ENCODE measurements around the gene HAUS3. TPM values are rescaled to one million over a fixed set of nuclear protein-coding genes. Genes with fewer than 3 reads are reported as not detected.

The HAUS3 gene
- total RNA-seq, 2 experiments from 2014 or later: 20.2 to 20.3 TPM

GRCh38 chr4:2273657-2274319 is 31.9 kb upstream of the HAUS3 start:
- ChIA-PET POLR2A (no interaction called here), CTCF (no interaction called here)
- Mint-ChIP-seq H3K36me3 (no peaks in the 10 kb centered on the region), H3K27me3 (no peaks in the 10 kb centered on the region), H3K4me1 (ENCODE audit: low read depth) (no peaks in the 10 kb centered on the region), H3K9me3 (no peaks in the 10 kb centered on the region), H3K27ac (no peak overlapping the region), H3K4me3 (no peak overlapping the region)
- intact Hi-C loops (cut with micrococcal nuclease): no loop called here
- DNase-seq: no peak

DNA sequence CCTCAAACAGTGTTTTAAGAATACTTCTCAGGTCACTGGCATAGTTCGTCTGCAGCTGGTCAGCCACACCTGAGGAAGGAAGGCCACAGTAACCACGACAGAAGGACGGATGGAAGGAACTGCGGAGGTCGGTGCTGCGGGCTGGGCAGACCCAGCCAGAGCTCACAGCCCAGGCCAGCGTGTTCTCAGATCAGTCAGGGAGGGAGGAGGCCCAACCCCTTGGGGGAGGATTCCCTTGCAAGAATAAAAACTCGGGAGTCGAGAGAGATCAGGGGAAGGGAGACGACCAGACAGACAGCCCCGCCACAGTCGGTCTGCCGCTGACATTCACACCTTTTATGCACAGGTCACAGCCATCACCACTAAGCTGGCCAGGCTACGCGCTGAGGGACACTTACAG is 31.3 kb upstream of the HAUS3 start:
- POLR2A ChIA-PET: no interaction called here
- Mint-ChIP-seq H3K36me3 (no peaks in the 10 kb centered on the region), H3K9me3 (no peaks in the 10 kb centered on the region), H3K27me3 (no peaks in the 10 kb centered on the region), H3K27ac (no peak overlapping the region), H3K4me1 (ENCODE audit: low read depth) (no peaks in the 10 kb centered on the region), H3K4me3 (no peak overlapping the region)
- CTCF ChIA-PET: no interaction called here
- no peak for DNase-seq
- intact Hi-C loops (cut with micrococcal nuclease): no loop called here

- CTCF ChIA-PET: no interaction called here
- H3K36me3 Mint-ChIP-seq: no peaks in the 10 kb centered on the region
- H3K27me3 Mint-ChIP-seq: no peaks in the 10 kb centered on the region
- no peak for DNase-seq
- intact Hi-C loops (cut with micrococcal nuclease): no loop called here
- no peak overlapping the region for H3K27ac Mint-ChIP-seq
- H3K4me3 Mint-ChIP-seq: no peak overlapping the region
- no peaks in the 10 kb centered on the region for H3K4me1 Mint-ChIP-seq (ENCODE audit: low read depth)
- POLR2A ChIA-PET: no interaction called here
- H3K9me3 Mint-ChIP-seq: no peaks in the 10 kb centered on the region
Observed at GRCh38 chr4:2272828-2273120, 30.9 kb upstream of the HAUS3 start.

GRCh38 chr4:2272026-2272827 is 30.3 kb upstream of the HAUS3 start:
- H3K27ac Mint-ChIP-seq: no peak overlapping the region
- H3K9me3 Mint-ChIP-seq: no peaks in the 10 kb centered on the region
- intact Hi-C loops (cut with micrococcal nuclease): no loop called here
- POLR2A ChIA-PET: no interaction called here
- no peak for DNase-seq
- no peaks in the 10 kb centered on the region for H3K4me1 Mint-ChIP-seq (ENCODE audit: low read depth)
- no peaks in the 10 kb centered on the region for H3K36me3 Mint-ChIP-seq
- CTCF ChIA-PET: no interaction called here
- H3K27me3 Mint-ChIP-seq: no peaks in the 10 kb centered on the region
- no peak overlapping the region for H3K4me3 Mint-ChIP-seq

DNA sequence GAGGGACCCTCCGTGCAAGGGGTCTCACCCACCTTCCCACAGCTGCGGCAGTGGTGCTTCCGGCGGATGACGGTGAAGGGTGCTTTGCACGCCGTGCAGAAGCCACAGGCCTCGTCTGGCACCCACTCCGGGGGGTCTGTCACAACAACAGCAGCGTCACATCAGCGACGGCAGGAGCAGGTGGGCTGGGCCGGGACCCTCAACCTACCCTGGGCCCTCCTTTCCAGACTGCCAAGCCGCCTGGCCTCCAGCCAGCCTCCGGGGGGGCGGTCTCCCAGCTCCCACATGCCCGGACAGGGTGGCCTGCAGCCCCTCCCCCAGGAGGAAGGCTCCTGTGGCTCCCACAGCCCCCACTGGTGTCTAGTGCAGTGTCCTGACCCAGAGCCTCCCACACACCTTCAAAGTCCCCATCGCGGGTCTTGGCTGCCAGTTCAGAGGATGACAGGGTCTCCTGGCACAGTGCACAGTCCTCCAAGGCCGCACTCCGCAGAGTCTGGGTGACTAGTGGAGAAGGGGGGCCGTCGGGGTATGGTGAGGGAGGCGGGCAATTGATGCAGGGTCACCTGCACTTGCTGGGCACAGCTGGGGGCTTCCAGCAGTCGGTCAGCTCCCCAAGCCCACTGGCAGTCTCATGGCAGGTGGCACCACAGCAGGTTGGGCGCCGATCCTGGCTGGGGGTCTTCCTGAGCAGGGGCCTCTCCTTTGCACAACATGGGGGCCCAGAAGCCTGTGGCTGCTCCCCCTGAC is 29.5 kb upstream of the HAUS3 start:
- Mint-ChIP-seq H3K27me3 (no peaks in the 10 kb centered on the region), H3K27ac (no peak overlapping the region), H3K4me3 (no peak overlapping the region), H3K4me1 (ENCODE audit: low read depth) (no peaks in the 10 kb centered on the region), H3K36me3 (no peaks in the 10 kb centered on the region), H3K9me3 (no peaks in the 10 kb centered on the region)
- ChIA-PET POLR2A (no interaction called here), CTCF (no interaction called here)
- no peak for DNase-seq
- intact Hi-C loops (cut with micrococcal nuclease): no loop called here

- ChIA-PET POLR2A (no interaction called here), CTCF (no interaction called here)
- Mint-ChIP-seq H3K4me3 (no peak overlapping the region), H3K36me3 (no peaks in the 10 kb centered on the region), H3K4me1 (ENCODE audit: low read depth) (no peaks in the 10 kb centered on the region), H3K27me3 (no peaks in the 10 kb centered on the region), H3K9me3 (no peaks in the 10 kb centered on the region), H3K27ac (no peak overlapping the region)
- DNase-seq: no peak
- intact Hi-C loops (cut with micrococcal nuclease): no loop called here
Observed at GRCh38 chr4:2270341-2271165, 28.6 kb upstream of the HAUS3 start.

DNA sequence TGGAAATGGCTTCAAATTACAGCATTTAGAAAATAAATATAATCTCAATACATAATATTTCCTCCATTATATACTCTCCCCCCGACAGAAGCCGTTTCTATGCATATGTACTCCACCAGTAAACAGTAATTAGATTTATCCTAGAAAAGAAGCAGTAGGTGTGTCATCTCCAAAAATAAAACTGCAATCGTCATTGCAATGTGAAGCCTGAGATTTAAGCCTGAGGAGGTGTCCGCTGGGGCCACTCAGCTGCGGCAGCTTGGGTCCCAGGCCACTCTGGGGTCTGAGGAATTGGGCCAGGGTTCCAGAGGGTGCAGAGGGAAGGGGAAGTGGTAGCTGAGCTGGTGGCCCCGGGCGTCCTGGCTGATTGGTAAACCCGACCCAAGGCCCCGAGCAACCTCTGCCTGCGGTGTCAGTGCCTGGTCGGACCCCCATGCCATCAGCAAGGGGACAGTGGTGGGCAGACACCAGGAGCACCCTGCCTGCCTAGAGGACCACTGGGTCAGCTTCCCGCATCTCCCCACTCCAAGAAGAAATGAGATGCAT is 27.8 kb upstream of the HAUS3 start:
- Mint-ChIP-seq H3K36me3 (no peaks in the 10 kb centered on the region), H3K4me1 (ENCODE audit: low read depth) (no peaks in the 10 kb centered on the region), H3K4me3 (no peak overlapping the region), H3K9me3 (no peaks in the 10 kb centered on the region), H3K27ac (no peak overlapping the region), H3K27me3 (no peaks in the 10 kb centered on the region)
- intact Hi-C loops (cut with micrococcal nuclease): no loop called here
- ChIA-PET POLR2A (no interaction called here), CTCF (interaction anchor here (0.7 kb wide), 1 partner anchor 12 kb away, joined by 3 read pairs; no protein-coding TSS in a partner anchor)
- no peak for DNase-seq

DNA sequence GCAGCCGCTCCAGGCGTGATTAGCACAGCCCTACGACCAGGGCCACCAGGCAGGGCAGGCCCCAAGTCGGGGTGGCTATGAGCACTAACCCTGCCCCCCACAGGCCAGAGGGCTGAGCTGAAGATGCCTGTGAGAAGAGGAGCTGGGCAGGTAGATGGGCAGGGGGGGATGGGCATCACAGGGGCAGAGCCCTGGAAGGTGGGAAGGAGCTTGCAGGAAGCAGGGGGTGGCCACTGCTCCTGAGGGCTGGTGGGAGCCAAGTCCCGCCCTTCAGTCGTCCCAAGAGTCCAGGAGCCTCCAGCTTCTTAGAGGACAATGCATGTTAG is 27.2 kb upstream of the HAUS3 start:
- intact Hi-C loops (cut with micrococcal nuclease): no loop called here
- POLR2A ChIA-PET: no interaction called here
- Mint-ChIP-seq H3K36me3 (no peaks in the 10 kb centered on the region), H3K9me3 (no peaks in the 10 kb centered on the region), H3K4me1 (ENCODE audit: low read depth) (no peaks in the 10 kb centered on the region), H3K27me3 (no peaks in the 10 kb centered on the region), H3K4me3 (no peak overlapping the region), H3K27ac (no peak overlapping the region)
- CTCF ChIA-PET: interaction anchor here (0.7 kb wide), 1 partner anchor 13 kb away, joined by 3 read pairs; no protein-coding TSS in a partner anchor
- DNase-seq: no peak

GRCh38 chr4:2268357-2269205 is 26.7 kb upstream of the HAUS3 start:
- intact Hi-C loops (cut with micrococcal nuclease): no loop called here
- ChIA-PET POLR2A (no interaction called here), CTCF (no interaction called here)
- Mint-ChIP-seq H3K4me1 (ENCODE audit: low read depth) (no peaks in the 10 kb centered on the region), H3K36me3 (no peaks in the 10 kb centered on the region), H3K4me3 (no peak overlapping the region), H3K27me3 (no peaks in the 10 kb centered on the region), H3K9me3 (no peaks in the 10 kb centered on the region), H3K27ac (no peak overlapping the region)
- no peak for DNase-seq

- Mint-ChIP-seq H3K9me3 (no peaks in the 10 kb centered on the region), H3K36me3 (no peaks in the 10 kb centered on the region), H3K27ac (no peak overlapping the region), H3K27me3 (no peaks in the 10 kb centered on the region), H3K4me1 (ENCODE audit: low read depth) (no peaks in the 10 kb centered on the region), H3K4me3 (no peak overlapping the region)
- ChIA-PET CTCF (no interaction called here), POLR2A (no interaction called here)
- intact Hi-C loops (cut with micrococcal nuclease): no loop called here
- no peak for DNase-seq
Observed at GRCh38 chr4:2267841-2268240, 25.9 kb upstream of the HAUS3 start.

- Mint-ChIP-seq H3K9me3 (no peaks in the 10 kb centered on the region), H3K4me3 (no peak overlapping the region), H3K36me3 (no peaks in the 10 kb centered on the region), H3K27ac (no peak overlapping the region), H3K4me1 (ENCODE audit: low read depth) (no peaks in the 10 kb centered on the region), H3K27me3 (no peaks in the 10 kb centered on the region)
- intact Hi-C loops (cut with micrococcal nuclease): no loop called here
- no peak for DNase-seq
- ChIA-PET CTCF (no interaction called here), POLR2A (no interaction called here)
Observed at GRCh38 chr4:2267320-2267811, 25.4 kb upstream of the HAUS3 start.
